ENCODE data around the gene CBR4.
"Not testable (repeated sequence)": the region's sequence is repeated elsewhere in the genome, so short reads cannot be mapped to it uniquely, and the experiment has no call there.

Gene CBR4

DNA sequence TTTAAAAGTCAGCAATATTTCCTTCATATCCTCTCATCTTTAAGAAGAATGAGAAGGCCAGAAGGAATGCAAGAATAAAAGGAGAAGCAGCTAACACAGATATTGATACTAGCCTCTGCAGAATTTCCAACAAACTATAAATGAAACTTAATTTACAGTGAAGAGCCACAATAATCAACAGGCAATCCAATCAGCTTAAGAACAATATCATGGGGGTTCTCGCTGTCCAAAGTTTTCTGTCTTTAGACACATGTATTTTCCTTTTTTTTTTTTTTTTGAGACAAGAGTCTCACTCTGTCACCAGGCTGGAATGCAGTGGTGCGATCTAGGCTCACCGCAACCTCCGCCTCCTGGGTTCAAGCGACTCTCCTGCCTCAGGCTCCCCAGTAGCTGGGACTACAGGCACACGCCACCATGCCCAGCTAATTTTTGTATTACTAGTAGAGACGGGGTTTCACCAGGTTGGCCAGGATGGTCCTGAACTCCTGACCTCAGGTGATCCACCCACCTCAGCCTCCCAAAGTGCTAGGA lies 17.0 kb downstream of the CBR4 start:
- not testable (repeated sequence) for DNase-seq

DNA sequence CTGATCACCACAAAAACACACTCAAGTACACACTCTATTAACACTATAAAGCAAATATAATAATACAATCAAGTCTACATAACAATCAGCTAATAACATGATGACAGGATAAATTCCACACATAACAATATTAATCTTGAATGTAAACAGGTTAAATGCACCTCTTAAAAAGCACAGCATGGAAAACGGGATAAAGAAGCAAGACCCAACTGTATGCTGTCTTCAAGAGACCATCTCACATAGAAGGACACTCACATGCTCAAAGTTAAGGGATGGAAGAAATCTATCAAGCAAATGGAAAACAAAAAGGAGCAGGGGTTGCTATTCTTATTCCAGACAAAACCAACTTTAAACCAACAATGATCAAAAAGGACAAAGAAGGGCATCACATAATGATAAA lies 28.1 kb downstream of the CBR4 start:
- no peak for DNase-seq

DNA sequence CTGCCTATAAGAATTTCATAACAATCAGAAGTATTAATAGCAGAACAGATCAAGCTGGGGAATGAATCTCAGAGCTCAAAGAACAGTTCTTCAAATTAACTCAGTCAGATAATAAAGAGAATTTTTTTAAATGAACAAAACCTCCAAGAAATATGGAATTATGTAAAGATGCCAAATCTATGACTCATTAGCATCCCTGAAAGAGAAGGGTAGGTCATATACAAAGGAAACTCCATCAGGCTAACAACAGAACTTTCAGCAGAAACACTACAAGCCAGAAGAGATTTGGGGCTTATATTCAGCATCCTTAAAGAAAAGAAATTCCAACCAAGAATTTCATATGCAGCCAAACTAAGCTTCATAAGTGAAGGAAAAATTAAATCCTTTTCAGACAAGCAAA lies 28.6 kb downstream of the CBR4 start:
- peak; percentile 31 for DNase-seq

DNA sequence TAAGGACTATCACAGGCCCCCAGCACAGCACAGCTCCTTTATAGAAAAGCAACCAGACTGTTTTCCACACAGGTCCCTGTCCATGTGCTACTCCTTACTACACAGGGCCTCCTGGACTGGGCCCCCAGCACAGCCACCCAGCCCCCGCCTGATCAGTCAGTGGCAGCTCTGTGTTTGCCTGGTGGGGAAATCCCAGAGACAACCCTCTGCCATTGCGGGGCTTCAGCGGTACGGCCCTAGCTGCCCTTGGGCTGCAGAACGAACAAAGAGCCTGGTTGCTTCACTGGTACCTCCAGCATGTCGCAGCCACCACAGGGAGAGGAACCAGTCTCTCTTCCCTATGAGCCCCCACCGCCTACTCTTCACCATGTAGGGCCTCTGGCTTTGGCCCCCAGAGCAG lies 30.7 kb downstream of the CBR4 start:
- no peak for DNase-seq

DNA sequence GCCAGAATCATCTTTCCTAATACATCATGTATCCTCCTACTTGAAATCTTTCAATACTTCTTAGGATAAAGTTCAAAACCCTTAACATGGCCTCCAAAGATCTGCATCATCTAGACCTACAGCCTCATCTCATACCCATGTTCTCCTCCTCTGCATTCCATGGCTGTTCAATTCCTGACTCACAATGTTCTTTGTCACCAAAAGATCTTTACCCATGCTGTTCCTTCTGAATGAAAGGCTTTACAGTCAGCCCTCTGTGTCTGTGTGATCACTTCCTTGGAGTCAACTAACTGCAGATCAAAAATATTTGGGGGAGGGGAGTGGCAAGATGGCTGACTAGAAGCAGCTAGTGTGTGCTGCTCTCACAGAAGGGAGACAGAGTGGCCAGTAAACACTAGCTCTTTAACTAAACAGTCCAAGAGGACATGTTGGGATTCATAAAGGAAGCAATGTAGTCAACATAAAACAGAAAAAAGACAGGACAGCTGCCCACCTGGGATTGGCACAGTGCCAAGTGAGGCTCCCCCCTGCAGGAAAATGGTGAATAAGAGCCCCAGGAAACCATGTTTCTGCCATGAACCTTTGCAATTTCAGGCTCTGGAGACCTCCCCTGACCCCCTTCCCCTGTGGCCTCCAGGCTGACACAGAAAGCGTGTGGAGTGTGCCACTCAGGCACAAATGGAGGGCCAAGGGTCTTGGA lies 31.9 kb downstream of the CBR4 start:
- DNase-seq = peak; percentile 72

DNA sequence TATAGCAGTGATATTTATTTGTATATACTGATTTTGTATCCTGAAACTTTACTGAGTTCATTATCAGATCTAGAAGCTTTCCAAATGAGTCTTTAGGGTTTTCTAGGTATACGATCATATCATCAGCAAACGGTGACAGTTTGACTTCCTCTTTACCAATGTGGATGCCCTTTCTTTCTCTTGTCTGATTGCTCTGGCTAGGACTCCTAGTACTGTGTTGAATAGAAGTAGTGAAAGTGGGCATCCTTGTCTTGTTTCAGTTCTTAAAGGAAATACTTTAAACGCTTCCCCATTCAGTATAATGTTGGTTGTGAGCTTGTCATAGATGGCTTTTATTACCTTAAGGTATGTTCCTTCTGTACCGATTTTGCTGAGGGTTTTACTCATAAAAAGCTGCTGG lies 37.5 kb downstream of the CBR4 start:
- DNase-seq = no peak

DNA sequence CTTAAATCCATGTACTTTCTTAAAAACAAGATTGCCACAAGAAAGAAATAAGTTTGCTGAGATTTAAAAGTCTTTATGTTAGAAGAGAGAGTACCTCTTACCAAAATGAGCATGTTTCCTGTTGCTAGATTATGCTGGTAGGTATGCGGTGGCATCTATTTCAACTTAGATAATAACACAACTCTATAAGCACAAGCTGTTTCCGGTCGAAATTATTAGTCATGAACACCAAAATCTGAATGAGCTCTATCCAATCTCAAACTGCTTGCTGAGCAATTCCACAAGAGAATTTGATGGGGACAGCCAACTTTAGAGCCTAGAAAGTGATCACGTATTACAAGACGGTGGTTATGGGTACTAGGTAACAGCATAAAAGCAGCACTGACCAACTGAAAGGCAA lies 49.3 kb downstream of the CBR4 start:
- no peak for DNase-seq

DNA sequence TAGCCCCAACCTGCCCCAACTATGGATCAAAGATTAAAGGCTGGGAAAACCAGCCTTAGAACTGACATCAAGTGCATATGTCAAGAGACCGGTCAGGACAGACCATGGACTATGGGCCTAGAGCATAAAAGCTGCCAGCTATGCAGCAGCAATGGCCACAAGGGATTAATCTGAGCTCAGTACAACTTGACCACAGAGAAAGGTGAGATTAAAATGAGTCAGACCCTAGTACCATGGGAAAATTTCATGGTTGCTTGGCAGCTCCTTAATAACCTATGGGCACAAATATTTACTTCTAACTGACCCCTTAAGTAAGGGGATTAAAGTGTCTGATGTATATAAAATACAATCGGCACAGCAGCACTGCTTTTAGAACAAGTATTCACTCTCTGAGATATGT lies 54.4 kb downstream of the CBR4 start:
- no peak for DNase-seq

DNA sequence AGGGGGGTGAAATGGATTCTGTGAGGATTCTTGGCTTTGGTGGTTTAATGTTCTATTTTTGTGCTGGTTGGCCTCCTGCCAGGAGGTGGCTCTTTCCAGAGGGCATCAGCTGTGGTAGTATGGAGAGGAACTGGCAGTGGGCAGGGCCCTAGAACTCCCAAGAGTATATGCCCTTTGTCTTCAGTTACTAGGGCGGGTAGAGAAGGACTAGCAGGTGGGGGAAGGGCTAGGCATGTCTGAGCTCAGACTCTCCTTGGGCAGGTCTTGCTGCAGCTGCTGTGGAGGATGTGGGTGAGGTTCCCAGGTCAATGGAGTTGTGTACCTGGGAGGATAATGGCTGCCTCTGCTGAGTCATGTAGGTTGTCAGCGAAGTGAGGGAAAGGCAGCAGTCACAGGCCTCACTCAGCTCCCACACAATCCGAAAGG lies 57.2 kb downstream of the CBR4 start:
- DNase-seq = not testable (repeated sequence)

DNA sequence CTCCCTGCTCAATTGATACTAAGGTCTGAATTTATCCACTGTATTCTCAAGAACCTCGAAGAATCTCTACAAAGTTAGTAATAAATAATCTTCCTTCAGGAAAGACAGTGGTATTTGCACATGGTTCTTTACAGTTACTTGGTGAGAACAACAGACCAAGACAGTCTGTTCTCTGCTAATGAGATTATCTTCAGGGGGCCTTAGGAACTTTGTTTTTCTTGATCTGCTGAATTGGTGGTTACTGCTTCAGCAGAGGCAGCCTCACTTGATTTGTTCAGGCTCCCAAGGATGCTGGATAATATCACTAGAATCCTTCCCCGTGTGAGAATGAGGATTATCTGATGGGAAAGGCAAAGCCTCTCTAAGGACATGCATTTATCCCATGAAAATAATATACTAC lies 64.8 kb downstream of the CBR4 start:
- DNase-seq = no peak

DNA sequence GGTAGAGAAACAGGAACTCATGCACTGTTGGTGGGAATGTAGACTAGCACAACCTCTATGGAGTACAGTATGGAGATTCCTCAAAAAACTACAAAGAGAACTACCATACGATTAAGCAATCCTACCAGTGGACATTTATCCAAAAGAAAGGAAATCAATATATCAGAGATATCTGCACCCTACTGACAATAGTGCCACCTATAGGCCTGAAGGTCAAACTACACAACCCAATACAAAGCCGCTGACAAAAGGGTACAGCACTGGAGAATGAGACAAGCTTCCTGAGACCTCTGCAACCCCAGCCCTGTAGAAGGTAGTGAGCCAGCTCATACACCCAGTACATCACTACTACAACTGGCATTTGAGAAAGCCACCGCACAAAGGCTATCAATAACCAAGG lies 67.1 kb downstream of the CBR4 start:
- no peak for DNase-seq
